Erythroblast (primary cell): Measurements from ENCODE around the gene WDR26.
"Not testable (repeated sequence)": the region's sequence is repeated elsewhere in the genome, so short reads cannot be mapped to it uniquely, and the experiment has no call there.

ENCODE experiments used
- DNase-seq, 2 experiments: peaks; one replicate each; lab custom pipeline; 2025; lab: John Stamatoyannopoulos, UW
- GATA1 ChIP-seq: IDR thresholded peaks from 2 replicates; pipeline ENCODE4 v1.6.1; 2011; ENCODE audit warnings: low read depth, mild to moderate bottlenecking, control low read depth, low read length, moderate library complexity
- POLR2A ChIP-seq: IDR thresholded peaks from 2 replicates; pipeline ENCODE4 v1.6.1; 2011; ENCODE audit warnings: mild to moderate bottlenecking, low read length

The WDR26 gene

GRCh38 chr1:224434691-224435317, at the start of gene WDR26:
TSS of gene WDR26 (minus strand) at chr1:224434797.
- peak; percentile 91 for DNase-seq

GRCh38 chr1:224483206-224483605, 48.6 kb upstream of the WDR26 start:
- not testable (repeated sequence) for DNase-seq

More at GRCh38 chr1:224434691-224435317, at the start of gene WDR26:
- TF ChIP-seq POLR2A (no peak), GATA1 (no peak)

GRCh38 chr1:224482619-224483018, 48.0 kb upstream of the WDR26 start:
- no peak for TF ChIP-seq POLR2A
- no peak for TF ChIP-seq GATA1
- DNase-seq = peak; percentile 43 to 65

- TF ChIP-seq POLR2A = no peak
- TF ChIP-seq GATA1 = no peak
- DNase-seq = no peak
Observed at GRCh38 chr1:224481601-224482000, 47.0 kb upstream of the WDR26 start.

GRCh38 chr1:224480888-224481459, 46.4 kb upstream of the WDR26 start:
- DNase-seq = peak in 1 of 2 experiments; percentile 20

- not testable (repeated sequence) for DNase-seq
Observed at GRCh38 chr1:224480200-224480599, 45.6 kb upstream of the WDR26 start.

GRCh38 chr1:224472806-224473205, 38.2 kb upstream of the WDR26 start:
- TF ChIP-seq GATA1 (no peak), POLR2A (no peak)
- DNase-seq = peak; percentile 61 to 78

GRCh38 chr1:224466154-224466553, 31.6 kb upstream of the WDR26 start:
- DNase-seq = no peak
- TF ChIP-seq POLR2A (no peak), GATA1 (no peak)

GRCh38 chr1:224459966-224460365, 25.4 kb upstream of the WDR26 start:
- TF ChIP-seq POLR2A = no peak
- no peak for TF ChIP-seq GATA1
- DNase-seq = peak; percentile 23 to 39

GRCh38 chr1:224458996-224459395, 24.4 kb upstream of the WDR26 start:
- no peak for TF ChIP-seq POLR2A
- TF ChIP-seq GATA1 = no peak
- DNase-seq = peak; percentile 46 to 52

- TF ChIP-seq POLR2A (no peak), GATA1 (no peak)
- DNase-seq = no peak
Observed at GRCh38 chr1:224458296-224458695, 23.7 kb upstream of the WDR26 start.

- no peak for DNase-seq
- TF ChIP-seq POLR2A (no peak), GATA1 (no peak)
Observed at GRCh38 chr1:224457782-224458144, 23.2 kb upstream of the WDR26 start.

GRCh38 chr1:224456637-224456953, 22.0 kb upstream of the WDR26 start:
- TF ChIP-seq GATA1 = no peak
- no peak for TF ChIP-seq POLR2A

GRCh38 chr1:224454402-224455055, 19.9 kb upstream of the WDR26 start:
- TF ChIP-seq POLR2A = no peak
- no peak for TF ChIP-seq GATA1
- no peak for DNase-seq

More at GRCh38 chr1:224456637-224456953, 22.0 kb upstream of the WDR26 start:
- DNase-seq = no peak

GRCh38 chr1:224450561-224451350, 16.2 kb upstream of the WDR26 start:
- TF ChIP-seq GATA1 (no peak), POLR2A (no peak)
- DNase-seq = no peak
